Ovary (tissue), 3 donors: ENCODE measurements around the gene HSPA1L.

ENCODE experiments used
- EP300 ChIP-seq: sonication (generic); formaldehyde crosslinking; IDR thresholded peaks from one replicate; pipeline ENCODE4 v1.6.1; 2017; ENCODE audit warnings: antibody characterized with exemption
- POLR2A ChIP-seq: fragments of 450-650 bp; IDR thresholded peaks from one replicate; pipeline ENCODE4 v1.6.1; 2017; ENCODE audit warnings: antibody characterized with exemption, mild to moderate bottlenecking, moderate library complexity
- TF ChIP-seq, protein P1 (sequence below), 3 donors: fragments of 450-650 bp in 2 of 3; fragments of 200-600 bp in 1 of 3; IDR thresholded peaks; one replicate each; pipeline versions ENCODE4 v1.5.1 to v1.8.0; 2016 to 2022; ENCODE audit warnings: antibody characterized with exemption in 3 of 3, mild to moderate bottlenecking in 1 of 3
- donor health status: DM: no; HTN: no; CAD: no.

DNA sequence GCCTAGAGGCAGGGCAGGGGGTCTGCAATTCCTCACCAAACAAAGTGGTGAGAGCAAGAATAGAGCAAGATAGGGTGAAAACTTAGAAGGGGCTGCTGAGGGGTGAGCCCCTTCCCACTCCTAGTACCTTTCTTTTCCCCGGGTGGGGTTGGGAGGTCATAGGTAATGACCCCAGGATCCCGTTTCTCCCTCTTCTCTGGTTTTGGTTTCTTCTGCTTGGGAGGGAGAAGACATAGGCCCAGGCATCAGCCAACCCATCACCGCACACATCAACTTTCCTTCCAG is 23.1 kb downstream of the HSPA1L start:
- TF ChIP-seq, protein P1, sequence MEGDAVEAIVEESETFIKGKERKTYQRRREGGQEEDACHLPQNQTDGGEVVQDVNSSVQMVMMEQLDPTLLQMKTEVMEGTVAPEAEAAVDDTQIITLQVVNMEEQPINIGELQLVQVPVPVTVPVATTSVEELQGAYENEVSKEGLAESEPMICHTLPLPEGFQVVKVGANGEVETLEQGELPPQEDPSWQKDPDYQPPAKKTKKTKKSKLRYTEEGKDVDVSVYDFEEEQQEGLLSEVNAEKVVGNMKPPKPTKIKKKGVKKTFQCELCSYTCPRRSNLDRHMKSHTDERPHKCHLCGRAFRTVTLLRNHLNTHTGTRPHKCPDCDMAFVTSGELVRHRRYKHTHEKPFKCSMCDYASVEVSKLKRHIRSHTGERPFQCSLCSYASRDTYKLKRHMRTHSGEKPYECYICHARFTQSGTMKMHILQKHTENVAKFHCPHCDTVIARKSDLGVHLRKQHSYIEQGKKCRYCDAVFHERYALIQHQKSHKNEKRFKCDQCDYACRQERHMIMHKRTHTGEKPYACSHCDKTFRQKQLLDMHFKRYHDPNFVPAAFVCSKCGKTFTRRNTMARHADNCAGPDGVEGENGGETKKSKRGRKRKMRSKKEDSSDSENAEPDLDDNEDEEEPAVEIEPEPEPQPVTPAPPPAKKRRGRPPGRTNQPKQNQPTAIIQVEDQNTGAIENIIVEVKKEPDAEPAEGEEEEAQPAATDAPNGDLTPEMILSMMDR (IDR thresholded peaks at IDR 0.05), result no peak
- TF ChIP-seq POLR2A (no peak), EP300 (no peak)
